Calu3 (cell line): Measurements from ENCODE around the gene C20orf141. TPM values are rescaled to one million over a fixed set of nuclear protein-coding genes. Genes with fewer than 3 reads are reported as not detected.

Source experiments
- BruUV-seq: library from RNA; stranded (reverse); fragments of 400-500 nt; replicated peaks from 2 replicates; lab custom pipeline; 2021; lab: Mats Ljungman, UMichigan
- CTCF ChIA-PET: fragments of 300-600 bp; sonication (Branson Sonifier 250); formaldehyde crosslinking; loops from one replicate; lab custom pipeline; 2022; ENCODE audit warnings: antibody characterized with exemption; lab: Charles Lee
- DNase-seq: peaks from one replicate; pipeline ENCODE4 v3.0.0; 2022
- H3K27ac Mint-ChIP-seq: one replicate; pipeline ENCODE4 v1.8.0; 2022; ENCODE audit warnings: mixed read lengths; ENCODE audit not compliant: unreplicated experiment
- H3K27me3 Mint-ChIP-seq: one replicate; pipeline ENCODE4 v1.8.0; 2022; ENCODE audit warnings: mixed read lengths; ENCODE audit not compliant: unreplicated experiment
- H3K36me3 Mint-ChIP-seq: one replicate; pipeline ENCODE4 v1.8.0; 2022; ENCODE audit warnings: mild to moderate bottlenecking, moderate library complexity, mixed read lengths; ENCODE audit not compliant: insufficient read depth, unreplicated experiment
- H3K4me1 Mint-ChIP-seq: one replicate; pipeline ENCODE4 v1.8.0; 2022; ENCODE audit warnings: mild to moderate bottlenecking, low read depth, mixed read lengths; ENCODE audit not compliant: unreplicated experiment
- H3K4me3 Mint-ChIP-seq: one replicate; pipeline ENCODE4 v1.8.0; 2022; ENCODE audit warnings: mild to moderate bottlenecking, low read depth, moderate library complexity, mixed read lengths; ENCODE audit not compliant: unreplicated experiment
- H3K9me3 Mint-ChIP-seq: one replicate; pipeline ENCODE4 v1.8.0; 2022; ENCODE audit warnings: low read depth, mixed read lengths; ENCODE audit not compliant: unreplicated experiment
- intact Hi-C: fragments of 100-400 bp; cut with micrococcal nuclease; formaldehyde crosslinking; loops from one replicate; pipeline ENCODE4 v1.10.0; 2022; ENCODE audit not compliant: unreplicated experiment
- total RNA-seq: library from RNA; stranded (reverse); gene quantifications from 2 replicates; pipeline ENCODE4 v1.2.3, GENCODE V29; 2022
- TF ChIP-seq, protein P1 (sequence below): fragments of 200-600 bp; IDR thresholded peaks from one replicate; pipeline ENCODE4 v1.8.0; 2022; ENCODE audit warnings: antibody characterized with exemption; ENCODE audit not compliant: unreplicated experiment

C20orf141 gene
- total RNA-seq, 1 experiment from 2014 or later, result not detected

DNA sequence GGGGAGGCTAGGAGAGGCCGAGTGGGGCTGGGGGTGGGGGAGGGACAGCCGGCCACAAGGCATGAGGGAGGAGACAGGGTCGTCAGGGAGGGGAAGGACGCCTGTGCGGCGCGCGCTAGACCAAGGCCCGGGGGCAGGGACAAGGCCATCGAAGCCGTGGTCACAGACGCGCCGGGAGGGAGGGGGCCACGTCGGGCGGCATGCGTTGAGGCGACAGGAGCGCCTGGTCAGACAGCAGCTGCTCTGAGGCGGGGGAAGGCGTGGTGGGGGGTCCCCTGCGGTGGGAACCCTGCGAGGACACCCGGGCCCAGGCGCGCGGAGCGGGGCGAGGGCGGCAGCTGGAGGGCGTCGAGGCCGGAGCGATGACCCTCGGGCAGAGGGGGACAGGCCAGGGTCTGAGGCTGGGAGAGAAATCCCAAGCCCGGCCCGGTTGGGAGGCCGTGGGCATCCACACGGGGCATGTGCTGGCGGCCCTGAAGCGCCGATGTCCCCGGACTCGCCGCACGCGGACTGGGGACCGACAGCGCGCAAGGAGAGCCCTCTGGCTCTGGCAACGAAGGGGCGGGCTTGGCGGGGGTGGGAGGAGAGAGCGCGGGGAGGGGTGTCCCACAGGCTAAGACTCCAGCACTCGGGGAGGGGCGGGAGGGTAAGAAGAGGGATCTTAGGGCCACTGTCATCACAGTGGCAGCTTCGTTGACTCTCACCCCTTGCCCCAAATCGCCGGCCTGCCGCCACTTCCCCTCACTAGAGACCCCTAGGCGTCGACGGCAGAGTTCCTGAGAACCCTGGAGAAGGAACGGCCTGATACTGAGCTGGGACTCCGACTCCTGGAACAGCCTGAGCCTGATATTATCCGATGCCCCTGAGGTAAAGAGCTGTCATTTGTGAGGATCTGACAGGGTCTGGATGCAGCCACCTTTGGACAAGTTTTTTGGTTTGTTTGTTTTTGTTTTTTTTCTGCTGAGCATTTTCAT, 6.4 kb downstream of the C20orf141 start:
- Mint-ChIP-seq H3K4me3 (no peak overlapping the region), H3K9me3 (no peaks in the 10 kb centered on the region), H3K36me3 (no peaks in the 10 kb centered on the region), H3K27me3 (peaks cover 47% of the 10 kb centered on the region), H3K4me1 (no peaks in the 10 kb centered on the region), H3K27ac (no peak overlapping the region)
- TF ChIP-seq, protein P1, sequence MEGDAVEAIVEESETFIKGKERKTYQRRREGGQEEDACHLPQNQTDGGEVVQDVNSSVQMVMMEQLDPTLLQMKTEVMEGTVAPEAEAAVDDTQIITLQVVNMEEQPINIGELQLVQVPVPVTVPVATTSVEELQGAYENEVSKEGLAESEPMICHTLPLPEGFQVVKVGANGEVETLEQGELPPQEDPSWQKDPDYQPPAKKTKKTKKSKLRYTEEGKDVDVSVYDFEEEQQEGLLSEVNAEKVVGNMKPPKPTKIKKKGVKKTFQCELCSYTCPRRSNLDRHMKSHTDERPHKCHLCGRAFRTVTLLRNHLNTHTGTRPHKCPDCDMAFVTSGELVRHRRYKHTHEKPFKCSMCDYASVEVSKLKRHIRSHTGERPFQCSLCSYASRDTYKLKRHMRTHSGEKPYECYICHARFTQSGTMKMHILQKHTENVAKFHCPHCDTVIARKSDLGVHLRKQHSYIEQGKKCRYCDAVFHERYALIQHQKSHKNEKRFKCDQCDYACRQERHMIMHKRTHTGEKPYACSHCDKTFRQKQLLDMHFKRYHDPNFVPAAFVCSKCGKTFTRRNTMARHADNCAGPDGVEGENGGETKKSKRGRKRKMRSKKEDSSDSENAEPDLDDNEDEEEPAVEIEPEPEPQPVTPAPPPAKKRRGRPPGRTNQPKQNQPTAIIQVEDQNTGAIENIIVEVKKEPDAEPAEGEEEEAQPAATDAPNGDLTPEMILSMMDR, result no peak
- no peak for DNase-seq
- CTCF ChIA-PET, result no interaction called here
- no TSS peak for BruUV-seq
- intact Hi-C loops, result no loop called here

DNA sequence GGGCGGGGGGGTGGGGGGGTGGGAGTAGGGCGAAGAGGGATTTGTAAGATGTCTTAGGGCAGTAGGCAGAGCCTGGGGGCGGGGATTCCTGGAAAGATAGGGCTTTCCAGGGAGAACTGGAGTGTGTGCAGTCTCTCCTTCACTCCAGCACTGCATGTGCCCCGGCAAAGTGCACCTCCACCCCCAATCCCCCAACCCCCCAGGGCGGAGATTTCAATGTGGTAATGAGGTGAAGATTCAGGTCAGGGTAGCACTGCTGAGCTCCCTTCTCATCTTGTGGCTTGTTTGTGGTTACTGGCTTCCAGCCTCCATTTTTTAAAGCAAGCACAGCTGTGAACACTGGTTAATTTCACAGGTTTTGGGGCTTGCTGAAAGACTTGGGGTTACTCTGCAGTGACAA, 7.3 kb downstream of the C20orf141 start:
- TF ChIP-seq, protein P1, result no peak
- no peaks in the 10 kb centered on the region for H3K4me1 Mint-ChIP-seq
- H3K4me3 Mint-ChIP-seq, result no peak overlapping the region
- no TSS peak for BruUV-seq
- H3K27me3 Mint-ChIP-seq, result peaks cover 47% of the 10 kb centered on the region
- no peak overlapping the region for H3K27ac Mint-ChIP-seq
- intact Hi-C loops, result no loop called here
- no peaks in the 10 kb centered on the region for H3K9me3 Mint-ChIP-seq
- no peak for DNase-seq
- CTCF ChIA-PET, result no interaction called here
- no peaks in the 10 kb centered on the region for H3K36me3 Mint-ChIP-seq

DNA sequence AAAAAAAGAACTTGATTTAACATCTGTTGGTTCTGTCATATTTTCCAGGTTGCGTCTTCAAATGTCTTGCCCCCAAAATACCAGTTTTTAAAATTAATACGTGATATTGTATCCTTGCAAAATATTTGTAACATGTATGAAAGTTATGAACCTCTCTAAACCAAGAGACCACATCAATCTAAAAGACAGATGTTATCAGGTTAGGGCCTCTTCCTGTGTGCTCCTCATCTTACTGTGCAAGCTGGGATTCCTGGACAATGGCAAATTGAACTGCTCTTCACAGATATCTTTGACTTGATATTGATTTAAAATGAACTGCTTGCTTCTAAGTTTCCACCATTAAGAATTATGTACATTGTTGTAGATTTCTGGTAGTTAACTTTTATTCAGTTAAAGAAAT, 11.0 kb downstream of the C20orf141 start:
- no peaks in the 10 kb centered on the region for H3K4me1 Mint-ChIP-seq
- H3K27me3 Mint-ChIP-seq, result peaks cover 50% of the 10 kb centered on the region
- no peak overlapping the region for H3K27ac Mint-ChIP-seq
- H3K9me3 Mint-ChIP-seq, result no peaks in the 10 kb centered on the region
- no TSS peak for BruUV-seq
- no peak for DNase-seq
- H3K4me3 Mint-ChIP-seq, result no peak overlapping the region
- H3K36me3 Mint-ChIP-seq, result no peaks in the 10 kb centered on the region
- TF ChIP-seq, protein P1, result no peak
- intact Hi-C loops, result no loop called here
- CTCF ChIA-PET, result no interaction called here

DNA sequence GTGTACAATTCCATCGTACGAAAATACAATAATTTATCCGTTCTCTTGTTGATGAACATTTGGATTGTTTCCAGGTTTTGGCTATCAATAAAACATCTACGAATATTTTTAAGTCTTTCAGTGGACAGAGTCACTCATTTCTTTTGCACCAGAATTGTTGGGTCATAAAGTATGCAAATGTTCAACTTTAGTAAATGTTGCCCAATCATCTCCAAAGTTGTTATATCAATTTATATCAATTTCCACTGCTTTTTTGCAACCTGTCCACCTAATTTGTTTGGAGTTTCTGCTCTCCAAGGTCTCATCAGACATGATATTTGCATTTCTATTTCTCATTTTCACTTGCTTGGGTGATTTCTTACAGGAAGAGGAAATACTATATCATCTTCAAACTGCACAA, 11.9 kb downstream of the C20orf141 start:
- TF ChIP-seq, protein P1, result no peak
- Mint-ChIP-seq H3K4me1 (no peaks in the 10 kb centered on the region), H3K9me3 (no peaks in the 10 kb centered on the region), H3K27ac (no peak overlapping the region), H3K27me3 (peaks cover 43% of the 10 kb centered on the region), H3K36me3 (no peaks in the 10 kb centered on the region), H3K4me3 (no peak overlapping the region)
- CTCF ChIA-PET, result no interaction called here
- no TSS peak for BruUV-seq
- no peak for DNase-seq
- intact Hi-C loops, result no loop called here
